Spleen (tissue), 11 donors: ENCODE measurements around the gene COL27A1. TPM values are rescaled to one million over a fixed set of nuclear protein-coding genes. Genes with fewer than 3 reads are reported as not detected.

ENCODE experiments used
- DNase-seq: peaks from one replicate; pipeline ENCODE4 v3.0.0-alpha.2; 2020
- H3K27ac ChIP-seq, 8 donors: fragments of 200-600 bp; sonication (generic) in 7 of 8; 1 replicate in 4 of 8; 2 replicates in 4 of 8; pipeline versions ENCODE4 v1.5.0 to v1.8.0; 2016 to 2021; ENCODE audit warnings: inconsistent platforms in 4 of 8, mild to moderate bottlenecking in 4 of 8, moderate library complexity in 1 of 8
- H3K27me3 ChIP-seq, 7 donors: fragments of 200-600 bp; sonication (generic) in 6 of 7; replicated peaks in 1 of 7; 1 replicate in 4 of 7; 2 replicates in 3 of 7; pipeline versions ENCODE4 v1.5.0 to v1.8.0; 2016 to 2021; ENCODE audit warnings: inconsistent platforms in 3 of 7, mild to moderate bottlenecking in 1 of 7
- H3K36me3 ChIP-seq, 6 donors: fragments of 200-600 bp; sonication (generic) in 5 of 6; 1 replicate in 4 of 6; 2 replicates in 2 of 6; pipeline versions ENCODE4 v1.5.0 to v1.8.0; 2016 to 2021; ENCODE audit warnings: inconsistent platforms in 2 of 6
- H3K4me1 ChIP-seq, 6 donors: fragments of 200-600 bp; sonication (generic) in 5 of 6; 1 replicate in 3 of 6; 2 replicates in 3 of 6; pipeline versions ENCODE4 v1.5.0 to v1.8.0; 2016 to 2021; ENCODE audit warnings: inconsistent platforms in 3 of 6
- H3K4me3 ChIP-seq, 8 donors: fragments of 200-600 bp; sonication (generic) in 7 of 8; 1 replicate in 4 of 8; 2 replicates in 4 of 8; pipeline versions ENCODE4 v1.5.0 to v1.8.0; 2016 to 2021; ENCODE audit warnings: inconsistent platforms in 4 of 8, mild to moderate bottlenecking in 4 of 8, moderate library complexity in 2 of 8
- H3K9me3 ChIP-seq, 8 donors: fragments of 200-600 bp; sonication (generic) in 7 of 8; 1 replicate in 4 of 8; 2 replicates in 4 of 8; pipeline versions ENCODE4 v1.5.0 to v1.8.0; 2016 to 2021; ENCODE audit warnings: inconsistent platforms in 4 of 8
- POLR2A ChIP-seq, 3 donors: fragments of 450-650 bp; IDR thresholded peaks; one replicate each; pipeline ENCODE4 v1.5.1; 2017; ENCODE audit warnings: antibody characterized with exemption in 3 of 3, mild to moderate bottlenecking in 1 of 3
- POLR2AphosphoS5 ChIP-seq, 3 donors: sonication (generic); formaldehyde crosslinking; IDR thresholded peaks; one replicate each; pipeline ENCODE4 v1.5.1; 2017; ENCODE audit warnings: antibody characterized with exemption in 3 of 3
- WGBS, 5 donors: extraction: QIAGEN DNeasy Blood & Tissue Kit in 3 of 5; methylation state at CpG; one replicate each; pipeline versions ENCODE4 v1.1.5 to v1.1.7; 2013 to 2018; 5-methylcytosine and 5-hydroxymethylcytosine counted together
- intact Hi-C: fragments of 100-400 bp; cut with DNase I; formaldehyde crosslinking; loops from one replicate; pipeline ENCODE4 v1.15.0; 2023; ENCODE audit warnings: low total_unique reads
- polyA plus RNA-seq, 3 donors: library from polyadenylated mRNA; stranded (reverse); fragments of 200-250 nt; gene quantifications; one replicate each; pipeline ENCODE4 v1.2.1, GENCODE V29; 2013
- total RNA-seq, 7 donors: library from RNA; depleted of rRNA in 3 of 7; stranded (reverse); fragments of >200 nt in 3 of 7; fragmentation: NEBNext Ultra II Directional in 4 of 7; extraction: Animal tissue kit (Norgen Biotek cat#: 25700) in 4 of 7; gene quantifications; one replicate each; pipeline versions ENCODE4 v1.1.0 to v1.2.1, GENCODE V29; 2016 to 2021
- TF ChIP-seq, protein P1 (sequence below), 11 experiments: fragments of 200-600 bp in 7 of 11; fragments of 450-650 bp in 4 of 11; sonication (generic) in 4 of 11; IDR thresholded peaks in 8 of 11; conservative IDR thresholded peaks in 3 of 11; 1 replicate in 7 of 11; 2 replicates in 4 of 11; pipeline versions ENCODE4 v1.4.0 to v1.8.0; 2016 to 2021; ENCODE audit warnings: antibody characterized with exemption in 11 of 11, inconsistent platforms in 4 of 11, mild to moderate bottlenecking in 1 of 11
- donor health status: healthy with polysubstance abuse.
- donor health status: DM: no; HTN: no; CAD: no; lungs with moderate emphysema.
- donor health status: DM: no; HTN: no; CAD: no.
- donor health status: Bipolar disorder and iron deficiency.
- donor health status: healthy.
- donor health status: DM: no; HTN: no; CAD: no.
- donor health status: DM: yes; HTN: yes; CAD: no.

The COL27A1 gene
- total and polyA plus RNA-seq, 10 donors = 2.1 to 23.4 (median 6.1) TPM

DNA sequence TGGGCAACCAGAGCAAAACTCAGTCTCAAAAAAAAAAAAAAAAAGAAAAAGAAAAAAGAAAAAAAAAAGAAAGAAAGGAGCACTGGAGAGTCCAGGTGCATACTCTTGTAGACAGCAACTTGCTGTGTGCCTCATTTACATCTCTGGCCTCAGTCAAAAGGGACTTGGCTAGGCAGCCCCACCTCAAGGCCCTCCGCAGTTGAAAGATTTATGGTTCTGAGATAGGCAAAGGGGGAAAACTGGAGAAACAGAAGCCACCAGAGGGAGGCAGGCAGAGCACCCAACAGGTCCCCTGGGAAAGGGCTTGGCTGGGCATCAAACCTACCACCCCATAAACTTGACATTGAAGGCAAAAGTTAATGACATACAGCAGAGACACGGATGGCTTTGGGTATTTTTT, 180.4 kb downstream of the COL27A1 start:
- Histone ChIP-seq H3K27me3 (no peaks in the 10 kb centered on the region), H3K4me3 (no peak overlapping the region), H3K4me1 (peaks cover 0 to 31% (median 14%) of the 10 kb centered on the region in 6 donors), H3K27ac (no peak overlapping the region), H3K9me3 (peaks cover 0 to 4% (median 0%) of the 10 kb centered on the region in 8 donors), H3K36me3 (peaks cover 3 to 66% (median 64%) of the 10 kb centered on the region in 6 donors)
- DNase-seq = no peak
- 73 to 87% (median 86%) methylated on average over 2 of the region's 2 CpGs for WGBS, 5 donors
- TF ChIP-seq, protein P1, sequence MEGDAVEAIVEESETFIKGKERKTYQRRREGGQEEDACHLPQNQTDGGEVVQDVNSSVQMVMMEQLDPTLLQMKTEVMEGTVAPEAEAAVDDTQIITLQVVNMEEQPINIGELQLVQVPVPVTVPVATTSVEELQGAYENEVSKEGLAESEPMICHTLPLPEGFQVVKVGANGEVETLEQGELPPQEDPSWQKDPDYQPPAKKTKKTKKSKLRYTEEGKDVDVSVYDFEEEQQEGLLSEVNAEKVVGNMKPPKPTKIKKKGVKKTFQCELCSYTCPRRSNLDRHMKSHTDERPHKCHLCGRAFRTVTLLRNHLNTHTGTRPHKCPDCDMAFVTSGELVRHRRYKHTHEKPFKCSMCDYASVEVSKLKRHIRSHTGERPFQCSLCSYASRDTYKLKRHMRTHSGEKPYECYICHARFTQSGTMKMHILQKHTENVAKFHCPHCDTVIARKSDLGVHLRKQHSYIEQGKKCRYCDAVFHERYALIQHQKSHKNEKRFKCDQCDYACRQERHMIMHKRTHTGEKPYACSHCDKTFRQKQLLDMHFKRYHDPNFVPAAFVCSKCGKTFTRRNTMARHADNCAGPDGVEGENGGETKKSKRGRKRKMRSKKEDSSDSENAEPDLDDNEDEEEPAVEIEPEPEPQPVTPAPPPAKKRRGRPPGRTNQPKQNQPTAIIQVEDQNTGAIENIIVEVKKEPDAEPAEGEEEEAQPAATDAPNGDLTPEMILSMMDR (IDR thresholded peaks at IDR 0.05 in 8 of 11, conservative IDR thresholded peaks at IDR 0.05 in 3 of 11) = no peak
- TF ChIP-seq POLR2AphosphoS5 (IDR thresholded peaks at IDR 0.05) = no peak
- no peak for TF ChIP-seq POLR2A (IDR thresholded peaks at IDR 0.05)
- intact Hi-C loops = no loop called here

DNA sequence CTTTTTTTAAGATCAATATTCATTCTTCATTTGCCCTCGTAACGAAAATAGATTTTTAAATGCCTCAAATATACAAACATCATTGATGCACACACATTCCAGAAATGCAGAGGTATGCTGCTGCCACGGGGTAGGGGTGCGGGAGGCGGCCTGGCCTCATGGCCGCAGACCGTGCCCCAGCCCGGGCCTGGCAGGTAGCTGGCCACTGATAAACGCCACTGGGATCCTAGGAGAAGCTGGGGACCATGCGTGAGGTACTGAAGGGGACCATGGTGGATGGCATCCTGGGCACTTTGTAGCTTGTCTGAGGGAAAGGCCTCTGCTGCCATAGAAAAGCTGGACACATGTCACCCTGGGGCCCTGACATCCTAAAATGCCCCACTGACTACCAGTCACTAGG, 180.8 kb downstream of the COL27A1 start:
- Histone ChIP-seq H3K36me3 (peaks cover 3 to 70% (median 68%) of the 10 kb centered on the region in 6 donors), H3K4me3 (no peak overlapping the region), H3K4me1 (peaks cover 0 to 31% (median 16%) of the 10 kb centered on the region in 6 donors), H3K9me3 (peaks cover 0 to 4% (median 0%) of the 10 kb centered on the region in 8 donors), H3K27me3 (no peaks in the 10 kb centered on the region), H3K27ac (no peak overlapping the region)
- WGBS, 5 donors = 79 to 85% (median 84%) methylated on average over 10 of the region's 10 CpGs
- TF ChIP-seq, protein P1 (IDR thresholded peaks at IDR 0.05 in 8 of 11, conservative IDR thresholded peaks at IDR 0.05 in 3 of 11) = no peak
- peak; percentile 36 to 84 (median 48) for TF ChIP-seq POLR2AphosphoS5 (IDR thresholded peaks at IDR 0.05)
- no peak for TF ChIP-seq POLR2A (IDR thresholded peaks at IDR 0.05)
- no peak for DNase-seq
- intact Hi-C loops = no loop called here

DNA sequence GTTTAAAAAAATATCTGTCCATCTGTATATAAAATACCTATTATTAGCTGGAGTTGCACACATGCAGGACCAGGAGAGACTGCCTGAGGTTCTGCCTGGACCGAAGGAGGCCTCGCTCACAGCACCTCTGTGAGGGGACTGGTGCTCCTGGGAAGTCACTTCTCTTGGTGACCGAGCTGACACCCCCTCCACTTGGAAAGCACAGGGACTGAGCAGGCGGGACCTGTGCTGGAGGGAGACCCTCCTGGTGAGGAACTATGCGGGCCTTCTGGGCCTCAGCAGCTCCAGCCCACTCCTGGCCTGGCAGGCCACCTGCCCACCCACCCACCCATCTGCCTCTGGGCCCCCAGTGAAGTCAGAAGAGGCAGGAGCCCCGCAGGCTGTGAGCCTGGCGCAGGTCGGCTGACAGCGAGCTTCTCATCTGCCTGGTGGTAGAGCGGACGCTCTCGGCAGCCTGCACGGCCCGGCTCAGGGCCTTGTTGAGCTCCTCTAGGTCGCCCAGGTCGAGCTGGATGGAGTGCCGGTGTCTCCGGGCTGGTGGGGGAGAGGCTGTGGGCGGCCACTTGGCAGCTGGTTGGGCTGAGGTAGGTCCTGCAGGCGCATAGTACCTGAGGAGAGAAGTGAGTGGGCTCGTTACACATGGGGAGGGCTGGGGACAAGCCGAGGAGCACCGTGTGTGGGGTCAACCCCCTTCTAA, 181.5 kb downstream of the COL27A1 start:
- 92 to 95% (median 94%) methylated on average over 6 to 23 of the region's 23 CpGs for WGBS, 5 donors
- no peaks in the 10 kb centered on the region for H3K27me3 ChIP-seq
- peaks cover 0 to 4% (median 0%) of the 10 kb centered on the region in 8 donors for H3K9me3 ChIP-seq
- TF ChIP-seq POLR2AphosphoS5 (IDR thresholded peaks at IDR 0.05) = peak; percentile 41 to 79 (median 46)
- TF ChIP-seq, protein P1 (IDR thresholded peaks at IDR 0.05 in 8 of 11, conservative IDR thresholded peaks at IDR 0.05 in 3 of 11) = no peak
- no peak for TF ChIP-seq POLR2A (IDR thresholded peaks at IDR 0.05)
- H3K4me1 ChIP-seq = peaks cover 0 to 35% (median 16%) of the 10 kb centered on the region in 6 donors
- no peak overlapping the region for H3K27ac ChIP-seq
- H3K36me3 ChIP-seq = peaks cover 3 to 77% (median 75%) of the 10 kb centered on the region in 6 donors
- no peak for DNase-seq
- intact Hi-C loops = no loop called here
- no peak overlapping the region for H3K4me3 ChIP-seq

DNA sequence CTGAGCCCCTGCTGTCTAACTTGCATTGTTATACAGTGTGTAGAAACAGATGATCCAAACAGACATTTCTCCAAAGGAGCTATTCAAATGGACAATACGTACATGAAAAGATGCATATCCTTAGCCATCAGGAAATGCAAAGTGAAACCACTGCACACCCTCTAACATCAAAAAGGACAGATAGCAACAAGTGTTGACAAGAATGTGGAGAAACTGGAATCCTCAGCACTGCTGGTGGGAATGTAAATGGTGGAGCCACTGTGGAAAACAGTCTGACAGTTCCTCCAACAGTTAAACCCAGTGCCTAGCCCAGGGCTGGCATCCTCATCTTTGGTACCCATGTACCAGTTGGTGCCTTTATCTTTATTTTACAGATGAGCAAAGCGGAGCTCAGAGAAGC, 182.8 kb downstream of the COL27A1 start:
- H3K27ac ChIP-seq = peak overlapping the region in 2 of 8 donors; percentile 74 to 76
- TF ChIP-seq POLR2AphosphoS5 (IDR thresholded peaks at IDR 0.05) = peak in 1 of 3 donors; percentile 2
- TF ChIP-seq POLR2A (IDR thresholded peaks at IDR 0.05) = no peak
- TF ChIP-seq, protein P1 (IDR thresholded peaks at IDR 0.05 in 8 of 11, conservative IDR thresholded peaks at IDR 0.05 in 3 of 11) = no peak
- intact Hi-C loops = no loop called here
- no peaks in the 10 kb centered on the region for H3K27me3 ChIP-seq
- H3K36me3 ChIP-seq = peaks cover 3 to 91% (median 89%) of the 10 kb centered on the region in 6 donors
- H3K4me3 ChIP-seq = no peak overlapping the region
- H3K9me3 ChIP-seq = peaks cover 0 to 4% (median 0%) of the 10 kb centered on the region in 8 donors
- H3K4me1 ChIP-seq = peaks cover 0 to 47% (median 16%) of the 10 kb centered on the region in 6 donors
- DNase-seq = no peak
- 83 to 95% (median 91%) methylated on average over 2 of the region's 2 CpGs for WGBS, 5 donors
